Measurements from ENCODE around the gene CFAP68. TPM values are rescaled to one million over a fixed set of nuclear protein-coding genes. Genes with fewer than 3 reads are reported as not detected.

Gene CFAP68
- total and polyA plus RNA-seq, 2 of the 8 experiments (the other 6 are each of a cell fraction or from before 2014, with no cell fraction given), result 21.4 to 43.1 TPM

DNA sequence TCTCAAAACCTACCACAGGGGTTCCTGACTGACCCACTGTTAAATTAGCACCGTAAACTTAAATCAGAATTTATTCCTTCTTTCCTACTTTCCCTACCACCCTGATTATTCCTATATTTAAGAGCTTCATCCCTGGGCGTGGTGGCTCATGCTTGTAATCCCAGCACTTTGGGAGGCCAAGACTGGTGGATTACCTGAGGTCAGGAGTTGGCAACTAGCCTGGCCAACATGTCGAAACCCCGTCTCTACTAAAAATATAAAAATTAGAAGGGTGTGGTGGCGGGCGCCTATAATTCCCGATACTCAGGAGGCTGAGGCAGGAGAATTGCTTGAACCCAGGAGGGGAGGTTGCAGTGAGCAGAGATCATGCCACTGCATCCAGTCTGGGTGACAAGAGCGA is 28.3 kb upstream of the CFAP68 start (continued):
- TF ChIP-seq, protein P1, sequence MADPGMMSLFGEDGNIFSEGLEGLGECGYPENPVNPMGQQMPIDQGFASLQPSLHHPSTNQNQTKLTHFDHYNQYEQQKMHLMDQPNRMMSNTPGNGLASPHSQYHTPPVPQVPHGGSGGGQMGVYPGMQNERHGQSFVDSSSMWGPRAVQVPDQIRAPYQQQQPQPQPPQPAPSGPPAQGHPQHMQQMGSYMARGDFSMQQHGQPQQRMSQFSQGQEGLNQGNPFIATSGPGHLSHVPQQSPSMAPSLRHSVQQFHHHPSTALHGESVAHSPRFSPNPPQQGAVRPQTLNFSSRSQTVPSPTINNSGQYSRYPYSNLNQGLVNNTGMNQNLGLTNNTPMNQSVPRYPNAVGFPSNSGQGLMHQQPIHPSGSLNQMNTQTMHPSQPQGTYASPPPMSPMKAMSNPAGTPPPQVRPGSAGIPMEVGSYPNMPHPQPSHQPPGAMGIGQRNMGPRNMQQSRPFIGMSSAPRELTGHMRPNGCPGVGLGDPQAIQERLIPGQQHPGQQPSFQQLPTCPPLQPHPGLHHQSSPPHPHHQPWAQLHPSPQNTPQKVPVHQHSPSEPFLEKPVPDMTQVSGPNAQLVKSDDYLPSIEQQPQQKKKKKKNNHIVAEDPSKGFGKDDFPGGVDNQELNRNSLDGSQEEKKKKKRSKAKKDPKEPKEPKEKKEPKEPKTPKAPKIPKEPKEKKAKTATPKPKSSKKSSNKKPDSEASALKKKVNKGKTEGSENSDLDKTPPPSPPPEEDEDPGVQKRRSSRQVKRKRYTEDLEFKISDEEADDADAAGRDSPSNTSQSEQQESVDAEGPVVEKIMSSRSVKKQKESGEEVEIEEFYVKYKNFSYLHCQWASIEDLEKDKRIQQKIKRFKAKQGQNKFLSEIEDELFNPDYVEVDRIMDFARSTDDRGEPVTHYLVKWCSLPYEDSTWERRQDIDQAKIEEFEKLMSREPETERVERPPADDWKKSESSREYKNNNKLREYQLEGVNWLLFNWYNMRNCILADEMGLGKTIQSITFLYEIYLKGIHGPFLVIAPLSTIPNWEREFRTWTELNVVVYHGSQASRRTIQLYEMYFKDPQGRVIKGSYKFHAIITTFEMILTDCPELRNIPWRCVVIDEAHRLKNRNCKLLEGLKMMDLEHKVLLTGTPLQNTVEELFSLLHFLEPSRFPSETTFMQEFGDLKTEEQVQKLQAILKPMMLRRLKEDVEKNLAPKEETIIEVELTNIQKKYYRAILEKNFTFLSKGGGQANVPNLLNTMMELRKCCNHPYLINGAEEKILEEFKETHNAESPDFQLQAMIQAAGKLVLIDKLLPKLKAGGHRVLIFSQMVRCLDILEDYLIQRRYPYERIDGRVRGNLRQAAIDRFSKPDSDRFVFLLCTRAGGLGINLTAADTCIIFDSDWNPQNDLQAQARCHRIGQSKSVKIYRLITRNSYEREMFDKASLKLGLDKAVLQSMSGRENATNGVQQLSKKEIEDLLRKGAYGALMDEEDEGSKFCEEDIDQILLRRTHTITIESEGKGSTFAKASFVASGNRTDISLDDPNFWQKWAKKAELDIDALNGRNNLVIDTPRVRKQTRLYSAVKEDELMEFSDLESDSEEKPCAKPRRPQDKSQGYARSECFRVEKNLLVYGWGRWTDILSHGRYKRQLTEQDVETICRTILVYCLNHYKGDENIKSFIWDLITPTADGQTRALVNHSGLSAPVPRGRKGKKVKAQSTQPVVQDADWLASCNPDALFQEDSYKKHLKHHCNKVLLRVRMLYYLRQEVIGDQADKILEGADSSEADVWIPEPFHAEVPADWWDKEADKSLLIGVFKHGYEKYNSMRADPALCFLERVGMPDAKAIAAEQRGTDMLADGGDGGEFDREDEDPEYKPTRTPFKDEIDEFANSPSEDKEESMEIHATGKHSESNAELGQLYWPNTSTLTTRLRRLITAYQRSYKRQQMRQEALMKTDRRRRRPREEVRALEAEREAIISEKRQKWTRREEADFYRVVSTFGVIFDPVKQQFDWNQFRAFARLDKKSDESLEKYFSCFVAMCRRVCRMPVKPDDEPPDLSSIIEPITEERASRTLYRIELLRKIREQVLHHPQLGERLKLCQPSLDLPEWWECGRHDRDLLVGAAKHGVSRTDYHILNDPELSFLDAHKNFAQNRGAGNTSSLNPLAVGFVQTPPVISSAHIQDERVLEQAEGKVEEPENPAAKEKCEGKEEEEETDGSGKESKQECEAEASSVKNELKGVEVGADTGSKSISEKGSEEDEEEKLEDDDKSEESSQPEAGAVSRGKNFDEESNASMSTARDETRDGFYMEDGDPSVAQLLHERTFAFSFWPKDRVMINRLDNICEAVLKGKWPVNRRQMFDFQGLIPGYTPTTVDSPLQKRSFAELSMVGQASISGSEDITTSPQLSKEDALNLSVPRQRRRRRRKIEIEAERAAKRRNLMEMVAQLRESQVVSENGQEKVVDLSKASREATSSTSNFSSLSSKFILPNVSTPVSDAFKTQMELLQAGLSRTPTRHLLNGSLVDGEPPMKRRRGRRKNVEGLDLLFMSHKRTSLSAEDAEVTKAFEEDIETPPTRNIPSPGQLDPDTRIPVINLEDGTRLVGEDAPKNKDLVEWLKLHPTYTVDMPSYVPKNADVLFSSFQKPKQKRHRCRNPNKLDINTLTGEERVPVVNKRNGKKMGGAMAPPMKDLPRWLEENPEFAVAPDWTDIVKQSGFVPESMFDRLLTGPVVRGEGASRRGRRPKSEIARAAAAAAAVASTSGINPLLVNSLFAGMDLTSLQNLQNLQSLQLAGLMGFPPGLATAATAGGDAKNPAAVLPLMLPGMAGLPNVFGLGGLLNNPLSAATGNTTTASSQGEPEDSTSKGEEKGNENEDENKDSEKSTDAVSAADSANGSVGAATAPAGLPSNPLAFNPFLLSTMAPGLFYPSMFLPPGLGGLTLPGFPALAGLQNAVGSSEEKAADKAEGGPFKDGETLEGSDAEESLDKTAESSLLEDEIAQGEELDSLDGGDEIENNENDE (IDR thresholded peaks at IDR 0.05; ENCODE audit: insufficient replicate concordance, low read length), result no peak
- TF ChIP-seq SIN3A (conservative IDR thresholded peaks at IDR 0.05 in 1 of 2, IDR thresholded peaks at IDR 0.05 in 1 of 2; ENCODE audit: low read depth in 1 of 2, low read length in 2 of 2) (no peak), CEBPB (IDR thresholded peaks at IDR 0.05; ENCODE audit: low read depth, low read length) (no peak), CHD2 (IDR thresholded peaks at IDR 0.05; ENCODE audit: low read length) (no peak), HDAC2 (IDR thresholded peaks at IDR 0.05; ENCODE audit: borderline replicate concordance in 1 of 2, low read depth in 2 of 2, low read length in 2 of 2) (no peak), NANOG (IDR thresholded peaks at IDR 0.05; ENCODE audit: insufficient read depth, low read depth, low read length, poor library complexity, severe bottlenecking) (no peak), RNF2 (IDR thresholded peaks at IDR 0.05; ENCODE audit: borderline replicate concordance, low read depth, low read length, missing control alignments, poor library complexity, severe bottlenecking) (no peak), RAD21 (IDR thresholded peaks at IDR 0.05 in 1 of 2, conservative IDR thresholded peaks at IDR 0.05 in 1 of 2; ENCODE audit: low read depth in 2 of 2, low read length in 2 of 2) (no peak)
- TF ChIP-seq, protein P2, sequence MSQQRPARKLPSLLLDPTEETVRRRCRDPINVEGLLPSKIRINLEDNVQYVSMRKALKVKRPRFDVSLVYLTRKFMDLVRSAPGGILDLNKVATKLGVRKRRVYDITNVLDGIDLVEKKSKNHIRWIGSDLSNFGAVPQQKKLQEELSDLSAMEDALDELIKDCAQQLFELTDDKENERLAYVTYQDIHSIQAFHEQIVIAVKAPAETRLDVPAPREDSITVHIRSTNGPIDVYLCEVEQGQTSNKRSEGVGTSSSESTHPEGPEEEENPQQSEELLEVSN (IDR thresholded peaks at IDR 0.05), result no peak
